ENCODE measurements around the gene FHOD3.

DNA sequence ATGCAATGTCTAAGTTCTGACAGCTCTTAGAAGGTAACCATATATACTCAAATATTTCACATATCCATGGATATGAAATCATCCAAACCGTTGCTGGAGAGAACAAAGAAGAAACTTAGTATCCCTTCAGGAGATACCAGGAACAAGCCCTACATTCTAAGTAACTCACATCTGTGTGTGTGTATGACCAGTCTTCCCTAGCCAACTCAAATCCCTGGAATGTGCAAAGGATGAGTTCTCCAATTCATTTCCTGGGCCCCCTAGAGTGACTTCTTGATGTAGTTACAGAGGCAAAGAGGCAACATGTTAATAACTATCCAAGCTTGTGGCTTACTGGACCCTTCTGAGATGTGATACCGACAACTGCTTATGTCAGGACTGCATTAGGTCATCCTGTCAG lies 511.2 kb downstream of the FHOD3 start:
- TF ChIP-seq CTCF (IDR thresholded peaks at IDR 0.05) (no peak), POLR2AphosphoS5 (IDR thresholded peaks at IDR 0.05) (no peak), POLR2A (IDR thresholded peaks at IDR 0.05; ENCODE audit: low read depth) (no peak)

All from esophagus muscularis mucosa (tissue), 3 donors.